Esophagus squamous epithelium (tissue), 4 donors: ENCODE results near the gene FRMD1.

Source experiments
- POLR2A ChIP-seq, 4 donors: fragments of 450-650 bp; IDR thresholded peaks; one replicate each; pipeline ENCODE4 v1.6.1; 2017; ENCODE audit warnings: antibody characterized with exemption in 4 of 4, mild to moderate bottlenecking in 4 of 4, moderate library complexity in 3 of 4
- TF ChIP-seq, protein P1 (sequence below), 6 experiments: fragments of 450-650 bp in 4 of 6; fragments of 200-600 bp in 2 of 6; sonication (generic) in 2 of 6; IDR thresholded peaks; one replicate each; pipeline ENCODE4 v1.5.1; 2016 to 2019; ENCODE audit warnings: antibody characterized with exemption in 6 of 6, mild to moderate bottlenecking in 4 of 6, moderate library complexity in 4 of 6

DNA sequence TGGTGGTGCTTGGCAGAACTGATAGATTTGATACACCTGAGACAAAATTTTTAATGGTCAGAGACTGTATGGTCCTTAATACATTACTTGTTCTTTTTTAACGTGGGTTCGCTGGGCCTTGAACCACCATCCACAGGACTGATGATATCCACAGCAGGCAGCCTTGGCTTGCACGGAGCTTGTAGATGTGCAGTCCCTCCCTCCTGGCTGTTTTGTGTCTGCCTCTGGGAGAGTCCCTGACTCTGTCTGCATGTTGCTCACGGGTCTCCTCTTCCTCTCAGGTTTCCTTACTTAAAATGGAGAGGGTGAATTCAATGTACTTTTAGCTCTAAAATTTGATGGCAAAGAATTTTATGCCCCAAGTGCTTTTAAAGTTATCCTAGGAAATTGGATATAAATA is 64.0 kb downstream of the FRMD1 start:
- TF ChIP-seq, protein P1, sequence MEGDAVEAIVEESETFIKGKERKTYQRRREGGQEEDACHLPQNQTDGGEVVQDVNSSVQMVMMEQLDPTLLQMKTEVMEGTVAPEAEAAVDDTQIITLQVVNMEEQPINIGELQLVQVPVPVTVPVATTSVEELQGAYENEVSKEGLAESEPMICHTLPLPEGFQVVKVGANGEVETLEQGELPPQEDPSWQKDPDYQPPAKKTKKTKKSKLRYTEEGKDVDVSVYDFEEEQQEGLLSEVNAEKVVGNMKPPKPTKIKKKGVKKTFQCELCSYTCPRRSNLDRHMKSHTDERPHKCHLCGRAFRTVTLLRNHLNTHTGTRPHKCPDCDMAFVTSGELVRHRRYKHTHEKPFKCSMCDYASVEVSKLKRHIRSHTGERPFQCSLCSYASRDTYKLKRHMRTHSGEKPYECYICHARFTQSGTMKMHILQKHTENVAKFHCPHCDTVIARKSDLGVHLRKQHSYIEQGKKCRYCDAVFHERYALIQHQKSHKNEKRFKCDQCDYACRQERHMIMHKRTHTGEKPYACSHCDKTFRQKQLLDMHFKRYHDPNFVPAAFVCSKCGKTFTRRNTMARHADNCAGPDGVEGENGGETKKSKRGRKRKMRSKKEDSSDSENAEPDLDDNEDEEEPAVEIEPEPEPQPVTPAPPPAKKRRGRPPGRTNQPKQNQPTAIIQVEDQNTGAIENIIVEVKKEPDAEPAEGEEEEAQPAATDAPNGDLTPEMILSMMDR (IDR thresholded peaks at IDR 0.05), result no peak
- TF ChIP-seq POLR2A (IDR thresholded peaks at IDR 0.05), result no peak
